HG03108 (cell line): ENCODE measurements around the gene KIAA0753.

Experiments
- ATAC-seq: cut with Tn5 transposase; IDR thresholded peaks from one replicate; pipeline ENCODE4 v1.9.1; 2021; ENCODE audit warnings: moderate library complexity; ENCODE audit not compliant: unreplicated experiment

KIAA0753 gene

DNA sequence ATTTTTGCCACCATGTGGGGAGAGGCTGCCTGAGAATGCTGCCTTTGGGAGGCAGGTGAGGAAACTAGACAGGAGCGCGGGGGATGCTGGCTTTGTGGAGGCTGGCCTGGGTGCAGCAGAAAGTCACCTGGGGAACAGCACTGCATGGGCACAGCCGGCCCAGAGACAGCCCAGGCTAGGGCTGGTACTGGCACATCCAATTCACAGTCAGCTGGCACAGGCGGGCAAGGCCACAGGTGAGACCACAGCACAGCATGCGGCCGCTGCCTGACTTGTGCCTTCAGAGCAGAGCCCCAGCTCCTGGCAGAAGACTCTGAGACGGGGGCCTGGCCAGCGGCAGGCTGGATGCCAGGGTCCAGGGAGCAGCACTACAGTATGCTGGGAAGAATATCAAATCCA, 67.5 kb downstream of the KIAA0753 start:
- no peak for ATAC-seq

DNA sequence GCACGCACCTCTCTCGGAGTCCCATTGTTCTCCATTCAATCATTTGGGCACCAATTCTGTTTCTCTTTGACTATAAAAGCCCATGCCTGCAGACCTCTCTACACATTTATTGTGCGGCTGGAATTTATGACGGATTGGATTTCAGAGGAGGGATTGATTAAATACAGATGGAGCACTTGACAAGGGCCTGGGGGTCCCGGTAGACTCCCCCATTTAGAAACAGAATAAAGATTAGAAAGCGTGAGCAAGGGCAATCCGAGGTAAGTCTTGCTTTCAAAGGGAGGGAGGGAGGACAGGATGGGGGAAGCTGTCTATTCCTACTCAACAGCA, 69.1 kb downstream of the KIAA0753 start:
- ATAC-seq: no peak

DNA sequence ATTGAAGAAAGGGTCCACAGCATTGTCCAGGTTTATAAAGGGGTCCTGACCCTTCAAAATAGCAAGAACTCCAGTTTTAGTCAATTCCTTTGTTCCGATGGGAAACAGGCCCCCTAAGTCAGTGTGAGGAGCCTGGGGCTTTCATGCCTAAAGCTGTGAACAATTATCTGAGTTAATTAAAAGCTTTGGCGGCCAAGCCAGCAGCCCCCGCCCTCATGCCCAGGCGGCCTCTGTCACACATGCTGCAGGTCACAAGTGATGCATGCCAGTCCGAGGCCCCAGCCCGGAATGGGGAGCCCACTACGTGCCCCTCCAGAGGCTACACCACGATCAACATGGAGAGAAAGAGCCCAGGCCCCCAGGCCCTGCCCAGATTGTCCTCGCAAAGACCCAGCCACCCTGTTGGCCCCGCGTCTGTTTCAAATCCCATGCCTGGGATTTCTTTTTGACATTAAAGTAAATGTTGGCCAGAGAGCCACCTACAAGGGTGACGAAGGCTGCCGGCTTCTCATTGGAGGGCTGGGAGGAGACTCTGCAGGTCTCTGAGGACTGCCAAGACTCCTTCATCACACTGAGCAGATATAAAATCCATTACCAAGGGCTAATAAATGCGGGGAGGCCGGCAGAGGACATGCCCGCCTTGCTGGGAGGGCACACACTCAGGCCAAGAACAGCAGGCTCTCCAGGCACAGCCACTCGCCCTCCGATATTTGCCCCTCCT, 69.6 kb downstream of the KIAA0753 start:
- no peak for ATAC-seq

DNA sequence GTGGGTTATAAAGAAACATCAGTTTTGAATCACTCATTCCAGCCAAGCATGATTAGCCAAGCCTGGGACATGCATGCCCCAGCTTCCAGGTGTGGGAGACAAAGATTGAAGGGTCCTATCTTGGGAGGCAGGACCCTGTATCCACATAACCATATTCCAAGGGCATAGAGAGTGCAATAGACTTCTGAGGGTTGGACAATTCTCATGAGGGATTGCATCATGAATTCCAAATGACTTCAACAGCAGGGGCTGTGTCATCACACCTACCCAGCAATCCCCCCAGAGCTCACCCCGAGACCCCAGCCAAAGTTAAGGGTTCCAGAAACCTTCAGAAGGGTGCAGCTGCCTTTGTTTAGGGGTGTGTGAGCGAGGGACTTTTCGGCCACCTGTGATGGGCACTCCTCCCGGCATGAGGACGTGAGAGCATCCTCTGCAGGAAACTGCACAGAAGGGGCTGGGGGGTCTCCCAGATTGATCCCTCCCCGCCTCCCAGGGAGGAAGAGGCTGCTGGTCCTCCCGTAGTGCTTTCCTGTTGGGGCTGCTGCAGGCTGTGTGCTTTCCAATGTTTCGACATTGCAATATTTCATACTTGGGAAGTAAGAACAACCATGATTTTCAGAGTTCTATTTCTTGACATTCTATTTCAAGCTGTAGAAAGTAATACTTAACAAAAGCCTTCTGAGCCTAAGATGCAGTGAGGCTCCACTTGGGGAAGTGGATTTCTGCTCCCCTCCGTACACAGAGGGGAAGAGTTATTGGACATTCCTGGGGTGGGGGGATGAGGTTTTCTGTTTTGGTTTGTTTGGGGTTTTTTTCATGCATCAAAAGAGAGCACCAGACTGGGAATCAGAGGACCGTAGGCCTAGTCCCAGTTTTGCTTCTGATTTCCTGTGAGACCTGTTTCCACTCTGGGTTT, 70.9 kb downstream of the KIAA0753 start:
- no peak for ATAC-seq

DNA sequence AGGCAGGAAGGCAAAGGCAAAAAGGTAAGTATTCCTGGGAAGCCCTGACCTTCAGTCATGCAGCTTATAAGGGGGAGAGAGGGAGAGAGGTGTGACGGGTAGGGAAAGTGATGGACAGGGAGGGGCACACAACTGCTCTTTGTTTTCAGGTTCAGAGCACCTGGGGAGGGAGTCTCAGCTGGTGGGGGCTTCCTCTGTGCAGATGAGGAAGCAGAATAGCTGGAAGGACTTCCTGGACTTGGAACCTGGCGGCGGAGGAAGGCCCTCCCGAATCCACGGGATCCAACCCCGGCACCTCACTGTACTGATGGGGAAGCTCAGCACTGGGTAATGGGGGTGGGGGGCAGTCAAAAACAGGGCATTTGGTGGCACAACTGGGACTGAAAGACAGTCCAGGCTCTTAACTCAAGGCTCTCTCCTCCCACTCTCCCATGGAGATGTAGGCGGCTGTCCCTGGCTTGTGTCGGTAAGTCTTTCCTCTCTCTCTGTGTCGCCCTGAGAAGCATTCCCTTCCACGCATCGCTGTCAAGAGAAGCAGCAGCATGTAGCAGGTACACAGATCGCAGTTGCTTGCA, 72.2 kb downstream of the KIAA0753 start:
- ATAC-seq: no peak

DNA sequence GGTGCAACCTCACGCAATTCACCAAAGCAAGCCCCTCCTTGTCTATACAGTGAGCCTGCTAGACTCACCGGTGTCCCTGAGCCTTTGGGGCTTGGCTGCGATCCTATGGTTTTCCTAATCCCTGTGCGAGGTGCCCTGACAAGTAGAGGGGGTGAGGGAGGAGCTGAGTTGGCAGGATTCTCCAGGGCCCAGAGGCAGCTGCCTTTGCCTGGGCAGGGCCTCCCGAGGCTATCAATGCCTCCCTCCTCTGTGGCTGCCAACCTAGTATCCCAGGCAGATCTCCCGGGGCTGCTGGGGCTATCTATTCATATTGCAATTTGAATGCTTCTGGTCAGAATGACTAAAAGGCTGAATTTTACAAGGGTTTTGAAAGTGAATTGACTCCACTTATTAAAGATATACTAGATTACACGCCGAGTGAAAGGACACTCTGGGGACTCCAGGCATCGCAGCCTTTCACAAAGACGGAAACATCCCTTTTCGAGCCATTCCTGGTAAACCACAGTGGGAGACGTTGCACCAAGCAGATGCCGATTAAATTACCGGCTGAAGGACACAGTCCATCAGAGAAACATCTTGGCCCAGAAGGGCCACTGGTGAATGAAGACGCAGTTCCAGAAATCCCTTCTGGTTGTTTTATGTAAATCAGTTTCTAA, 72.9 kb downstream of the KIAA0753 start:
- ATAC-seq: no peak

DNA sequence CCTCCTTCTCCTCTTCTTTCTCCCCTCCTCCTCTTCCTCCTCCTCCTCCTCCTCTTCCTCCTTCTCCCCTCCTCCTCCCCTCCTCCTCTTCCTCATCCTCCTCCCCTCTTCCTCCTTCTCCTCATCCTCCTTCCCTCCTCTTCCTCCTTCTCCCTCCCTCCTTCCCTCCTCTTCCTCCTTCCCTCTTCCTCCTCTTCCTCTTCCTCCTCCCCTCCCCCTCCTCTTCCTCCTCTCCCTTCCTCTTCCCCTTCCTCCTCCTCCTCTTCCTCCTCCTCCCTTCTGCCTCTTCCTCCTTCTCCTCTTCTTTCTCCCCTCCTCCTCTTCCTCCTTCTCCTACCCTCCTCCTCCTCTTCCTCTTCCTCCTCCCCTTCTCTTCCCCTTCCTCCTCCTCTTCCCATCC, 79.1 kb downstream of the KIAA0753 start:
- ATAC-seq: no peak

DNA sequence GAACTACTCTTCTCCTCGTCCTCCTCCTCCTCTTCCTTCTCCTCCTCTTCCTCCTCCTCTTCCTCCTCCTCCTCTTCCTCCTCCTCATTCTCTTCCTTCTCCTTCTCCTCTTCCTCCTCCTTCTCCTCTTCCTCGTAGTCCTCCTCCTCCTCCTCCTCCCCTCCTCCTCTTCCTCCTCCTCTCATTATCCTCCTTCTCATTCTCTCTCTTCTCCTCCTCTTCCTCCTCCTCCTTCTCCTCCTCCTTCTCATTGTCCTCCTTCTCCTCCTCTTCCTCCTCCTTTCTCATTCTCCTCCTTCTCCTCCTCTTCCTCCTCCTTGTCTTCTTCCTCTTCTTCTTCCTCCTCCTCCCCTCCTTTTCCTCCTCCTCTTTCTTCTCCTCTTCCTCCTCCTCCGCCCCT, 80.0 kb downstream of the KIAA0753 start:
- no peak for ATAC-seq

DNA sequence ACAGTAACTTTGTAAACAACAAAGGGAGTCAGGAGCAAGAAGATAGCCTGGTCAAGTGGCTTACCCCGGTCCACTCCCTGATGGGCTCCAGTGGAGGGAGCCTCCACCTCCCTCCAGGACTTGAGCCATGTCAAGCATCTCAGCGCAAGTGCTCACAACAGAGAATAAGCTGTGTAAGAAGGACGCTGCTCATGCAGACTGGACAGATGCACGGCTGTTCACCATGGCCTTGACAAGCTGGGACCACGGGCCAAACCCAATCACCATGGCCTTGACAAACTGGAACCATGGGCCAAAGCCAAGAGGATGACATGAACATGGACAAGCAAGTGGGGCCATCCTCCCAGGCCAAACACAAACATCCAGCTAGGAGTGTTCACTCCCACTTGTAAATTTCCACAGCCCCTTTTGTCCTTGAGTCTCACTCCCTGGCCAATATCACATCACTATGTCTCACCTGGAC, 80.7 kb downstream of the KIAA0753 start:
- no peak for ATAC-seq

DNA sequence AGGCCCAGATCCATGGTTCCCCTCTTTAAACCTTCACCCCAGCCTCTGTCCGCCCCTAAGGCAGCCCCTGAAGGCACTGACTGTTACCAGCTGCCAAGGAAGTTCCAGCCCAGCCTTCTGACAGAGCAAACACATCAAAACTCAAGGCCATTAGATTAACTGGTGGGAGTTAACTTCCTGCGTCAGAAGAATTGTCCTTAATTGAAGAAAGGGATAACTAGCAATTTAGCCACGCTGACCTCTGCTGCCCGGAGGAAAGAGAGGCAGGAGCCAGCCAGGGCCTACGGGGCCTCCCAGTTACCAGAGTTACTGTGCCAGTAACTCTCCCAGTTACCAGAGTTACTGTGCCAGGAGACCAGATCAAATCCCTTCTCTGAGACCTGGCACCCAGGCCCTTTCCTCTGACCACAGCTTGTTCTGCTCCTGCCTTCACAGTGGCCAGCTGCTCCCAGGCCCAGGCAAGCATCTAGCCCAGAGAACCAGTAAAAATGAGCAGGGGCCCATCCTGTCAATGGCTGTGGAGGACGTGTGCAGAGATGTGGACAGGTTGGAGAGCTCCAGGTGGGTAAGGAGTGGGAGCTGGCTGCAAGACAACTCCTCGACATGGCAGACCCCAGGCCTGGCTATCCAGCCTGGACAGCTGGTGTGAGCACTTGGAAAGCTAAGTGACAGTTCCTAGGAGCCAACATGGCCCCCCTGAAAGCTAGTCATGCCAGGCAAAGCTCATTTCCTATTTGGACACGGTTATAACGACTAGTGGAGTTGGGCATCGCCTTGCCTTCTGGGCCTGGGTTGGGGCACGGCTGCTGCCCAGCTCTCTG, 81.4 kb downstream of the KIAA0753 start:
- no peak for ATAC-seq

DNA sequence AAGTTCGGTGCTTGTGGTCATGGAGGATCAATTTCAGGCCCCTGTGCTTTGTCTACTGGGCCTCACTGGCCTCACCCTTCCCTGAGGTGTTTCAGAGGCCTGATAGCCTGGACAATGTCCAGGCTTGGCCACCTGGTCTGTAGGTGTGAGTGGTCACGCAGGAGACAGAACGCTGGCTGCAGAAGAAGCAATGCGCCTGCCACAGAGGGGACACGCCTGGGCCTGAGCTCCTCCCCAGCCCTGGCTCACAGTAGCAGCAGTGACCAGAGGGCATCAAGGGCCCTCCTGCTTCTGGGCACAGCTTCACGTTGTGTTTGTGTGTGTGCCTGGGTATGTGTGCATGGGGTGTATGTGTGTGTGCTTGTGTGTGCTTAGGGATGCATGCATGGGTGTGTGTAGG, 82.2 kb downstream of the KIAA0753 start:
- no peak for ATAC-seq

DNA sequence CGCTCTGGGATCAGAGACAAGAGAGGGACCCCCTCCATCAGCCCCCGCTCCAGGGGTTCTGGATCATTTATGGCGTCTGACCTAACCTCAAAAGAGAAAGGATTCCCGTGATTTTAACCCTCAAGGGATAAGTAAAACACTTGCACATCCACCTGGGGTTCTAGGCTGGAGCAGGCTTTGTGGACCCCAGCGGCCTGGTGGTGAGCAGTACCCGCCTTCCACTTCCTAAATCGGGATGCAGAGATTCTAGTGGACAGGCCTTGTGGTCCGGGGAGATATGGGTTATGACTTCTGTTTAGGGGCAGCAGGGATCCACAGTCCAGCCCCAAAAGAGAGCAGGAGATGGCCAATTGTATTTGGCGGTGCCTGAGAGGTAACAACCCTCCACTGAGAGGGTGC, 83.5 kb downstream of the KIAA0753 start:
- ATAC-seq: no peak

DNA sequence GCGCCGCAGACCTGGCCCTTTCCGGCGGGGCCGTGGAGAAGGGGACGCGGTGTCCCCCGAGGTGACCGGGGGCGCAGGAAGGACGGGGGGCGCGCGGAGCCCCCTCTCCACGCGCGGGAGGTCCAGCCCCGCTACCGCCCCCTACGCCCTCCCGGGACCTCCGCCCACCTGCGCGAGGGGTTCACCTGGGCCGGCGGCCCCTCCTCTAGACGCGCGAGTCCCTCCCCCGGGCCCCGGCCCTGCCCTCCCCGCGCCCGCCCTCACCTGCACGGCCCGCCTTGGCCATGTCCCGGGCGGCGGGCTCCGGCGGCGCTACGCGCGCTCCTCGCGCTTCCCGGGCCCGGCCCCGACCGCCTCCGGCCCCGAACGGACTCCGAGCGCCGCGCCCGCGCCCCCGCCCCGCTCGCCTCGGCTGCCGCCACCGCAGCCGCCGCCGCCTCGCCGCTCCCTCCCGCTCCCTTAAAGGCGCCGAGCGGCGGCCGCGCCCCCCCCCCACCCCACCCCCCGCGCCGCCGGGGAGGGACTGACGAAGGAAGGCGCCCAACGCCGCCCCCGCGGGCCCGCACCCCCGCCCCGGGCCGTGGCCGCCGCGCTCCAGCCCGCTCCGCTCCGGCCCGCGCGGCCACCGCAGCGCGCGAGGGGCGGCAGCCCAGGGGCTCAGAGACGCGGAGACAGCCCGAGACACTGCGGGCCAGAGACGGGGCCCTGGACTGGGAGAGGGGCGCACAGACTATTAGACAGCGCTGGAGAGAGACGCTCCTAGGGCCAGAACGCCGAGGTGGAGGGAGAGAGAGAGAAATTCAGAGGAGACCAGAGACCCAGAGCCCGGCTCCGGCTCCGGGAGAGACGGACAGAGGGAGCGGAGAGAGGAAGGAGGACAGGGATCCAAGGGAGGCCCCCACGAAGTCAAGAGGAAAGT, 84.1 kb downstream of the KIAA0753 start, which contains the start of gene PITPNM3:
Gene PITPNM3, minus strand, starts transcription at position 435 of the 919 bp plus-strand sequence. Its CDS starts 149 bp downstream, at position 286.
- ATAC-seq: no peak

DNA sequence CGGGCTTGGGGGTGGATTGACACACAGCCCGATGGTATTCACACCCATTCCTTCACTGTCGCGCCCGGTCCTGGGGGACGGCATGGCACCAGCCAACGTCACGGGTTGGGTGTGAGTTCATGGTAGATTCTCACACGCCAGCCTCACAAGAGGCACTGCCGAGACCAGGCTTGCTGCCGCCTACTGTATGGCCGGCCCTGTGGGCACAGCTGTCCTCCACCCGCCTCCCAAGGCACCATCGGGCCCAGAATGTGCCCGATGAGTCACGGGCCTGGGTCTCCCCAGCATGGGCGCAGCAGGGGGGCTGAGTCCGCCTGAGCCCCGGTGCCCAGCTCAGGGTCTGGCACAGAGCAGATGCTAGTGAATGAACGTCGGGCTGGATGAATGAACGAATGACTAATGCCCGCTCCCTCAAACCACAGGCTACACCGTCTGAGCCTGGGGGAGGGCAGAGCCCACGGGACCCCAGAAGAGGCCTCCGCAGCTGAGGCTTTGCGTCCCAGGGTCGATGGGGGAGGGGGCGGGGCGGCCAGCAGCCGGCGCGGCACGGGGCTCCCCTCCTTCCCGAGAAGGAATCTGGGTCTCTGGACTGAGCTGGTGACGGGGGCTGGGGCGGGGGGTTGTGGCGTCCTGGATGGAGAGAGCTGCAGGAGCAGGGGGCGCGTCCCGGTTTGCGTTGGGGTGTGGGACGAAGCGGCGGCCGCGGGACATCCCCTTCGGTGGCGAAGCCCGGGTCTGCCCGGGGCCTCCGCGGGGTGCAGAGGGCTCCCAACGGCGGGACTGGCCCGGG, 85.0 kb downstream of the KIAA0753 start:
- no peak for ATAC-seq

DNA sequence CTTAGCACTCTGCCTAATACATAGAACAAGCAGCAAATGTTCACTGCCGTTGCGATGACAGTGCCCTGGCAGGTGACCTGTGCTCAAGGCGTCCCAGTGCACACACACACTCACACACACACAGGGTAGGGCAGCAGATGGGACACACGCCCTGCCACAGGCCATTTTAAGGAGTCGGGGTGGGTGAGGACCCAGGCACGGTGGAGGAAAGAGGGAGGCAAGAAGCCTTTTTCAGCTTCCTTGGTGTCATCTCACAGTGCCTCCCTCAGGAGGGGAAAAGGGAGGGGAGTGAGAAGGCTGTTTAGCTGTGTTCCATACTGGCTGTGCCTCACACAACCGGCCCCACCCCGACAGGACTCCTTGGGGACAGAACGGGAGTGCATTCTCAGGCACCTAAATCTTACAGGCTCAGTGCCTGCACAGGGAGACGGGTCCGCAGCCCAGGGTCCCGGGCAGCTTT, 85.6 kb downstream of the KIAA0753 start:
- no peak for ATAC-seq

DNA sequence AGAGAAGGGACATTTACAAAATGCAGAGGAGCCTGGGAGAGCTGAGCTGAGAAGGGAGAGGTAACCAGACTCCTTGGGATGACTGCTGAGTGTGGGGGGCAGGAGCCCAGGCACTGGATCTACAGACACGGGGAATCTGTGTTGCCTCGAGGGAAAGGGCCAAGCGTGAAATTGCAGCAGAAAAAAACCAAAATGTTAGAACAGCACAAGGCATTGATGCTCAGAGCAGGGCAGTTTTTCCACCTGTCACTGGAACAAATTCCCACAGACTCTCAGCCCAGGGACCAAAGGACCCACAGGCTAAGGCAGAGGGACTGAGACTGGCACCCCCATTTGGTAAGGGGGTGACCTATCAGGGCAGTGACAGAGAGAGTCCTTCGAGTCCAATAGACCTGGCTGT, 86.2 kb downstream of the KIAA0753 start:
- ATAC-seq: no peak

DNA sequence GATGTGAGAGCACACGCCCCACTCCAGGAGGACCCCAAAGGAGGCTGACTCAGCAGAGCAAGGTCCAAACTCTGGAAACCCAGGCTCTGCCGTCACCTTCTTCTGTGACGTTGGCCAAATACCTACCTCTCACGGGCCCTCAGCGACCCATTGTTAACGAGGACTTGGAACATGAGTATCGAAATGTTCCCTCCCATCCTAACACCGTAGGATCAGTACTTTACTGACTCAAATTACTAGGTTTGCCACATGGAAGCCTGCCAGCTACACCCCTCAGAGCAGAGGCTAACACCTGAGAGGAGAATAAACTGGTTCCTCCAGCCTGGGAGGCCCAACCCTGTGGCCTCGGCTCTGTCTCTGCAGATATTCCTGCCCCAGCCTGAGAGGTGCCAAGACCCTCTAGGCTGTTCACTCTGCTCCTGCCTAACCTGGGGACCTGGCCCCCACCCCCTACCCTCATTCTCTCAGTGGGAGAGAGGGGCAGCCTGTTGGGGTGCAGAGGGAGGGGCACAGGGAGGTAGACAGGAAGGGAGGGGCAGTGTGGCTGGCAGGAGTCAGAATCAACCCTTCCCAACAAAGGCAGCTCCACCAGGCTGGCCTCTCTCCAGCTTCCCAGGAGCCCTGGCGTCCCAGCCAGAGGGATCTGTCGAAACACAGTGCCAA, 88.5 kb downstream of the KIAA0753 start:
- no peak for ATAC-seq

DNA sequence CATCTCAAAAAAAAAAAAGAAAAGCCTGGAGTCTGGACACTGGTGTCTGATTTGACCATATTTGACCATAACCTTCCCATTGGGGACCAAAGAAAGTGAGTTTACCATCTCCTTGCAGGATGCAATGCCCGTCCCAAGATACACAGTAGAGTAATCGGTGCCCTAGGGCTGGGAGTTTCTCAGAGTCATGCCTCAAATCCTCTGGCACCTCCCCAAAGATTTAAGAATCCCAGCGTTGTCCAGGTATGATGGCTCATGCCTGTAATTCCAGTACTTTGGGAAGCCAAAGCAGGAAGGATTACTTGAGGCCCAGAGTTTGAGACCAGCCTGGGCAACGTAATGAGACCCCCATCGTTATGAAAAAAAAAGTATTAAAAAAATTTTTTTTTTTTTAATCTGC, 89.2 kb downstream of the KIAA0753 start:
- no peak for ATAC-seq
